ENCODE measurements around the gene ZNF608.
A peak's percentile ranks its signal among the peaks of the same experiment; 100 is the strongest.

The ZNF608 gene, protein sequence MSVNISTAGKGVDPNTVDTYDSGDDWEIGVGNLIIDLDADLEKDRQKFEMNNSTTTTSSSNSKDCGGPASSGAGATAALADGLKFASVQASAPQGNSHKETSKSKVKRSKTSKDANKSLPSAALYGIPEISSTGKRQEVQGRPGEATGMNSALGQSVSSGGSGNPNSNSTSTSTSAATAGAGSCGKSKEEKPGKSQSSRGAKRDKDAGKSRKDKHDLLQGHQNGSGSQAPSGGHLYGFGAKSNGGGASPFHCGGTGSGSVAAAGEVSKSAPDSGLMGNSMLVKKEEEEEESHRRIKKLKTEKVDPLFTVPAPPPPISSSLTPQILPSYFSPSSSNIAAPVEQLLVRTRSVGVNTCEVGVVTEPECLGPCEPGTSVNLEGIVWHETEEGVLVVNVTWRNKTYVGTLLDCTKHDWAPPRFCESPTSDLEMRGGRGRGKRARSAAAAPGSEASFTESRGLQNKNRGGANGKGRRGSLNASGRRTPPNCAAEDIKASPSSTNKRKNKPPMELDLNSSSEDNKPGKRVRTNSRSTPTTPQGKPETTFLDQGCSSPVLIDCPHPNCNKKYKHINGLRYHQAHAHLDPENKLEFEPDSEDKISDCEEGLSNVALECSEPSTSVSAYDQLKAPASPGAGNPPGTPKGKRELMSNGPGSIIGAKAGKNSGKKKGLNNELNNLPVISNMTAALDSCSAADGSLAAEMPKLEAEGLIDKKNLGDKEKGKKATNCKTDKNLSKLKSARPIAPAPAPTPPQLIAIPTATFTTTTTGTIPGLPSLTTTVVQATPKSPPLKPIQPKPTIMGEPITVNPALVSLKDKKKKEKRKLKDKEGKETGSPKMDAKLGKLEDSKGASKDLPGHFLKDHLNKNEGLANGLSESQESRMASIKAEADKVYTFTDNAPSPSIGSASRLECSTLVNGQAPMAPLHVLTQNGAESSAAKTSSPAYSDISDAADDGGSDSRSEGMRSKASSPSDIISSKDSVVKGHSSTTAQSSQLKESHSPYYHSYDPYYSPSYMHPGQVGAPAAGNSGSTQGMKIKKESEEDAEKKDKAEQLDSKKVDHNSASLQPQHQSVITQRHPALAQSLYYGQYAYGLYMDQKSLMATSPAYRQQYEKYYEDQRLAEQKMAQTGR (N-terminal part only)

DNA sequence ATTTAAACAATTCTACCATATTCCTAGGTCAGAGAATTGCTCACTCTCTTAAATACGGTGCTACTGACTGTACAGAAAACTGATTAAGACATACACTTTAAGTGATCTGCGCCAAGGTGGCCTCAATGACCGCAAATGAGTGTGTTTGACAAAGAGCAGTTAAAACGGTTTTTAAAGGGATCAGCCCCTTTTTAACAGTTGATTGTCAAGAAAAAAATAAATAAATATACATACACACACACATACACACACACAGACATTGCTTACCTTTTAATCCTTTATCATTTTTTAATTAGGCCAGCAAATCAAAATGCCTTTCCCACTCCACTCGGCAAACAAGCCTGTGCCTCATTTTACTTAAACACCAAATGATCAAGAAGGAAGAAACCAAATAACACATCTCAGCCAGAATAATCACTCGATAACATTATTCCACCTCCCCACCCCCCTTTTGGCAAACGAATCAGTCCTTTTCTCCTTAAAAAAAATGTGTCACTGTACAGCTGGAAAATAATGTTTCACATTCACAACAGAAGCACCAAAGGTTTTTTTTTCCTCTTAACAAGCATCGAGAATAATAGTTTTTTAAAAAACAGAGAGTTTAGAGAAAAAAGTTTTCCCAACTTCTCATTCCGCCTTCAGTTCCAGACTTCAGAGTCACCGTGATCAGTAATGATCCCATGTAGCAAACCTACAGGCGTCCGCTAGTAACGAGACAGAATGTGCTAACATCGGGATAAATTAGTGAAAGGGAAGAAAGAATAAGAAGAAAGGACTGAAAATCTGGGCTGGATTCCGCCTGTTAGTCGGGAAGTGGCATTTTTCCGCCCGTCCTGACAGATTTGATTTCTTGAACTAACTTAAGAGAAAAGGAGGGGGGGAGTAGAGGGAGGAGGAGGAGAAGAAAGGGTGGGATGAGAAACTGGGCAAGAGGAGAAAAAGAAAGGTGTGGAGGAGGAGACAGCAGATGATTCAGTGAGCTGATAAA, at the start of gene ZNF608:
Gene ZNF608 (minus strand): TSS at position 712 of the 988 bp plus-strand sequence. CDS start 1,650 bp downstream, outside the sequence.
- no peak for DNase-seq (ENCODE audit: low read depth)

DNA sequence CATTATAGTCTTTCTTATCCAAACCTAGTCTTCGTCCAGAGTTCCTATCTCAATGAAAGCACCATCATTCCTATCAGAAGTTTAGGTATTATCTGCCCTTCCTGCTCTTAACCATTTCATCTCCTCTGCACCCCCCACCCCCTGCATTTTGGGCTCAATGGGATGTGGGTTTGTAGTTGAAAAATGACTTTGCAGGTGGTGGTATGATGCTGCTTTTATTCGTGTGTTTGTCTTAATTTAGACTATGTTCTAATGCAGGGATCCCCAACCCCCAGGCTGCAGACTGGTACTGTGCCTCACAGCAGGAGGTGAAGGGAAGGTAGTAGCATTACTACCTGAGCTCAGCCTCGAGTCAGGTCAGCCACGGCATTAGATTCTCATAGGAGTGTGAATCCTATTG, 49.4 kb upstream of the ZNF608 start:
- no peak for DNase-seq (ENCODE audit: low read depth)

DNA sequence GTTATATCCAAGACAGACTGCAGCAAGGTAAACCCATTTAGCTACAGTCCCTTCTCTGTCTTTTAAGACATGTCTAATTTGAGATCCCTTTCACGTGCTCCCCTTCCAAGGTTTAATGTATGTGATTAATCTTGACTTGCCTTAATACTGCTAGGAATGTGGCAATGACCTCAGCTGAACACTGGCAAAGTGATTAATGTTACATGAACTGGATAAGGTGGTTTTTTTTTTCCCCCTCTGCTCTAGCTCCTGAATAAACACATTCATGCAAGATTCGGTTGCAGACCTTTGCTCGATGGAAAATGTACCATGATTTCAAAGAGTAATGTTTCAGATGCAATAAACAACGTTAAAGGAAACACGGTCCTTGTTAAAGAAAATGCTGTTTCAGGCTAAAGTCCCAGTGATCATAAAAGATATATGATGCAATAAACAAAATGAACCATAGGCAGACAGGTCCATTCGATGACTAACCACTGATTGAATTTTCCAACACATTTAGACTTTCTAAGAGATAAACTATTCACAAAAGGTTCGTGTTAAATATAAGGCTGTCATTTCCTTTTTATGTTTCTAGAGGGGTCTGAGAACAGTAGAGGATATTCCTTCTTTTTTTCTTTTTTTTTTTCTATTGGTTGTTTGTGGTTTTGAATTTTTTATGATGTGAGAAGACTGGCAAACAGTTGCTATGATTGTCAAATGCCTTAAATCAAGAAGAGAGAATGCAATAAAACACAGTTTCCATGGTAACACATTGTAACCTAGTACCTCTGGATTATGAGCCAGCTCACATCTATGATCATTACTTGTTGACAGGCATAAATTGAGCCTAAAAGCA, 44.7 kb upstream of the ZNF608 start:
- DNase-seq (ENCODE audit: low read depth) = no peak

DNA sequence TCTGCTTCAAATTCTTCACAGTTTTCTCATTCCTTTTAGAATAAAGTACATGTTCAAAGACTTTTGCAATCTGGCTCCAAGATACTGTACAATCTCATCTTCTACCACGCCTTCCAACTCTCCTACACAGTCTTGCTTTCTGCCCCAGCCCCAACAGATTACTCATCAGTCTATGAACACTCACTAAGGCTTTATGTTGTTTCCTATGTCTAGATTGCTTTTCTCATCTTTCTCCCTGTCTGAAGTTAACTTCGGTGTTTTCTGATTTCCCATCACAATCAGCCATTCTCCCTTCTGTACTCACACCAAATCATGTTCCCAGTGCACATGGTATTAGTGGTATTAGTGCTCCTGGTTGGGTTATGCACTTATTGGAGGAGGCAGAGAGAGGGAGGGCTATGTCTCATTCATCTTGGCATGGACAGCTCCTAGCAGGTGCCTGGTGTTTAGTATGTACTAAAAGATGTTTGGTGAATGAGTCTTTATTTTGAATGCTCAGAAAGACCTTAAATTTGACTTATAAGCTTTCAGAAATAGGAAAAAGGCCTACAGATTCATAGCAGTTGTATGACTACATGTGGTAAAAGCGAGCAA, 44.0 kb upstream of the ZNF608 start:
- no peak for DNase-seq (ENCODE audit: low read depth)

DNA sequence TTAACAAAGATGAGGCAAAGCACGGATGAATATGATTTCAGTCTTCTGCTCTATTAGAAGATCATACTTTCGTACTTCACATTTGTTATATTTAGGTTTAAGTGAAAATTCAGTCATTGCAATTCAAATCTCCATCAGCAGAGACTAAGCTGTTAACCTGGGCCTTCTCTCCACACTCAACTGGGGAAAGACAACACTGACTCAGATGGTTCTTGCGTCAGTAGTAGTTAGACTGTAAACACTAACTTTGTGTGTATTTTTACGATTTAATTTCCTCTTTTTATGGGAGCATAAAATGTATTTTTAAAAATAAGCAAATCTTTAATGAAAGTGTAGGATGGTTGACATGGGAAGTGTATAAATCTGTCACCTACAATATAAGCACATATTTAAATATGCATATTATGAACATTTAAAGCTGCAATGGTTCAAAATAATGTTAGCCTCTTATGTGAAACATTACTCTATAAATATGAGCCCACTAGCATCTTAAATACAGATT, 42.7 kb upstream of the ZNF608 start:
- DNase-seq (ENCODE audit: low read depth) = no peak

DNA sequence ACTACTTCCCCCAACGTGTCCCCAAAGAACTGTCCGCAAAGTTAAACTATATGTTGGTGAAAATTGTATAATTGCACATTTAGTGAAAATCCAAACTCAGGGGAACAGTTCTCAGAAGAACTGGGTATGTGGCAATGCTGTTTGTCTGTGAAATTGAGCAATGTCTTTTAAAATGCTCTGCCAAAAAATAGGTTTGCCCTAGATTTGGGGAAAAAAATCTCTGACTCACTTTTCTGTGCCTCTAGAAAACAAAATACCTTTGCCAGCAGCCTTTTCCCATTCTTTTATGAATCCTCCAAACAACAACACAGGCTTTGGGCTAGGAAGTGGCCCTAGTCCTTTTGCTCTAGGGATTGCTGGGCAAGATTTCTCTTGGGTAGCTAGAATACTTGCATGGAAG, 37.4 kb upstream of the ZNF608 start:
- DNase-seq (ENCODE audit: low read depth) = peak; percentile 67

DNA sequence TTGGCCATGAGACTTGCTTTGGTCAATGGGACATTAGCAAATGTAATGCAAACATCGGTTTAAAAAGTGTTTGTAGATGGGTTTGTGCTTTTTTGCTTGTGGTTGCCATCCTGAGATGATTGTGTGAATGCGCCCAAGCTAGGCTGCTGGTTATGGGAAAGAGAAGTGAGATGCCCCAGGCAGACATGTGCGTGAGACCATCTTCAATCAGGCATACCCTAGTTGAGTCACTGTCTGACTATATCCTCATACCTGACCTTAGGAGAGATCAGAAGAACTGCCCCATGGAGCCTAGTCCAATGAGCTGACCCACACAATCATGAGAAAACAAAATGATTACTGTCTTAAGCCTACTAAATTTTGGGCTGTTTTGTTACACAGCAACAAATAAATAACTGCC, 36.8 kb upstream of the ZNF608 start:
- no peak for DNase-seq (ENCODE audit: low read depth)

DNA sequence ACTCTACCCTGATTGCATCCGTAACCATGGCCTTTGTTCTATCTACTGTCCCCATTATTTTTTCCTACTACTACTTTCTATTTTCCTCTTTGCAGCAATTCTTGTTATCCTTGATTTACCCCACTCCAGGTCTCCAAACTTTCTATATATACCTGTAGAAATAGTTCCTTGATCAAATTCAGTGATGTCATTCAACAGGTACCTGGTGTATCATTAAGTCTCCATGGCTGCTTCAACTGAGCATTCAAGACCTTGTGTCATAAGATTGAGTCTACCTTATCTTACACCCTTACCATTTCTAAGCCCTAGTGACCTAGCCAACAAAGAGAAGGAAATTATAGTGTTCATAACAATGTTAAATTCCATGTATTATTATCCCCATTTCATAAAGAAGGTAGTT, 35.8 kb upstream of the ZNF608 start:
- no peak for DNase-seq (ENCODE audit: low read depth)

DNA sequence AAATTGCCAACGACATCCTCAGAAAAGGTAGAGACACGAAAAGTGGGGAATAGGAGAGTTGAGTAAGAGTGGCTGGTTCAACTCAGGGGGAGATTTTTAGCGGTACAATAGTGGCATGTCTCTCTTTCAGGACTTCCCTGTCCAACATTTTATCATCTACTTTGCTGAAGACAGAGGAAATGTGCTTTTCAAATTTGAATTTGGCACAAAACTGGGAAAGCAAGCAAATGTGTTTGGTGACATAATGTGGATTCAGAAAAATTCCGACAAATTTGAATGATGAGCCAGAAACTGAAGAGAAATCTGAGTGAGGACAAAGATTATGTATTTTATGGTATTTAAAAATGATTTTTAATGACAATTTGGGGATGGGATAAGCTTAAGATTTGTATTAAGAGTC, 33.6 kb upstream of the ZNF608 start:
- DNase-seq (ENCODE audit: low read depth) = no peak

DNA sequence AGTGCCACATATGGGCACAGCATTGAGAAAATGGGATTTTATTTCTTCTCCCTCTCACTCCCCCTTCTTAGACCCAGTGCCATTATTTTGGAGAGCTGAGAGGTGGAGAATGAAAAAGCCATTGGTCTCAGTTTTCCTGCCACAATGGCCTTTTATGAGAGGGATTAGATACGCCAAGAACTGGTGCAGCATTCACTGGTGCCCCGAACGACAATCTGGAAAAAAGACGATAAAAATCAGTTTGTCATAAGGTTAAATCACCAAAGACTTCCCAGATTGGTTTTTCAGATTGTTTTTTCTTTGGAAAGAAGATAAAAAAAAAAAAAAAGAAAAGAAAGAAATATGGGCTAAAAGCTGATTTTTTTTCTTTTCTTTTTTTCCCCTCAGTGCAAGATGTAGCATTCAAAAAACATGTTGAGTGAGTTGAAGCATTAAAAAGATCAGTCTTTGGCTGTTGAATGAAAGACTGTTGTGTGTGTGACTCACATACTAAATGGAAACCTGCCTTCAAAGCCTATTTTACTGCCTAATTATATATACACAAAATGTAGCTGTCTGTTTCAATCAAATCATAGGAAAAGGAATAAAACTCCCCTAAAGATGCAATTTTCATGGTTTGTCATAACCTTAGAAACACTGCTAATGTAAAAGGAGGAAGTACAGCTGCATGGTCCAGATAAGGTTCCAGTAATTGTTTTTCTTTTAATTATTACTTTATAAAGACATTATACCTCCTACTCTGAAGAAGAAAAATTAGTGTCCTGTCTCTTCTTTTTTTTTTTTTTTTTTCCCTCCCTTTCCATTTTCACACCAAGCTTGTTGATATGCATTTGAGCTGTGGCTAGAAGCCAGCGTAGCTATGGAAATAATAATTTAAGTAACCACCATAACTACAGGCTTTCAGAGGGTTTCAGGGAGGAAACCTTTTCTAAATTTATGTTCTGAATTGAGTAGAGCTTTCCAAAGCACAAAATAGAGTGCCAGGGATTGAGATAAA, 27.2 kb upstream of the ZNF608 start:
- no peak for DNase-seq (ENCODE audit: low read depth)

DNA sequence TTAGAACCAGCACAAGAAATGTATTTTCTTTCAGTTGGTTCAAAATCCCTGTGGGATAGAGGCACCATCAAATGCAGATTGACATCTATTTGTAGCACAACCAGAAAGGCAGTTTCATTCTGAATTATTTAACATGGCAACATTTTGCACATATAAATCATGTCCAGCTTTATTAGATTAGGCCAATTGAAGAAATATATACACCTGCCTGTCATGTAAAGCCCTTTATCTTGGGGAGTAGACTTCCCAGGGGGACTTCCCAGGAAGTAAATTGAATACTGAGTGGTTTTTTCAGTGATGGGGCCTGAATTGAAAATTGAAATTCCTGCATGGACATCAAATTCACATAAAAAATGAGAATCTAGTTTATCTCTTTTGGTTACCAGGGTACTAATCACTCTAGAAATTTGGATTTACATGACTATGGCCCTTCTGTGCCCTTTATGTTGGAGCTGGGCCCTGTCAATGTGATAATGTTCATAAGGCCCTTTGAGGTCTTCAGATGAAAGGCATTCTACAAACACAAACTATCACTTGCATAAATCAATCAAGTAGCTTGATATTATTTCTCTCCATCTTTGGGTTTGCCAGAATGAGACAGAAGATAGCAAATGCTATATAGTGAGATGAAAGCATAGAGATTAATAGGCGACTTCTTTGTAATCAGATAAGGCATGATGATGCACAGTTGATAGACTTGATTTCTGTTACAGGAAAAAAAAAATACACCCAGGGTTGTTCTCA, 26.2 kb upstream of the ZNF608 start:
- no peak for DNase-seq (ENCODE audit: low read depth)

DNA sequence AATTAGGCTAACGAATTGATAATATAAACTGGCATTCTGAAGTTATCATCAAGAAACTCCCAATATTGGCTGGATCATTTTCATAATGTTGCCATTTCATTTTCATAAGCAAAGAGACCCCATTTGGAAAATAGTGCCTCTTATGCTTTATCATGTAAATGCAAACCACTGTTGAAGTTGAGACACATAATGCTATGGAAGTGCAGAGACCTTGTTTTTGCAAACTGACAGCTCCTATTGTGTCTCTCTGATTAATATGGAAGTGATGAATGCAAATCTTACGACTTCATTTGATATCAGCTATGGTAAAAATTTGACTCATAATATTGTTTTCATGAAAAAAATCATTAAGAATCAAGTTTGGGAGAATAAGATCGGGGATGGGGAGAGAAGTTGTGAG, 25.3 kb upstream of the ZNF608 start:
- DNase-seq (ENCODE audit: low read depth) = no peak

DNA sequence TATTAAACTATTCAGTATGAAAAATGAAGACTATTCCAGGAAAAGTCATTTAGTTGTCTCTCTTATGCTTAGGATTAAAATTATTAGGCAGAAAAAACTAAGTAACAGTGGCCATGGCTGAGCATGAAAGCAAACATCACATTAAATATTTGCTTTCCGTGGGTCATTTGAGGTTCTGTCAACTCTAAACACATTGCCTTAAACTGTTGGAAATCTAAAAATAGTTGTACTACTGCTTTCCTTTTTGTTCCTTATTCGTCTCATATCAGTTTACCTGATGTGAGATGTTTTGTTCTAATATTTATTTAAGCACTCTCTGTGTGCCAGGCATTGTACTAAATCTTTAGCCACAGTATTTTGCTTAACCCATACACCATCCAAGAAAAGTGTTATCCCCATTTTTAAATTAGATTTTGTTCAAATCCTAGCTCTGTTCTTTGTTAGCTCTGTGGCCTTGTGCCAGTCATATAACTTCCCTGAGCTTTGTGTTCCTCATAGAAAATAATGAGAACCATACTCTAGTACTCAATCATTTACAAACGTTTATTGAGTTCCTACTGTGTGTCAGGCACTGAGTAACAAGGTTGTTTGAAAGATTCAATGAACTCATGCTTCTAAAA, 18.7 kb upstream of the ZNF608 start:
- DNase-seq (ENCODE audit: low read depth) = no peak

DNA sequence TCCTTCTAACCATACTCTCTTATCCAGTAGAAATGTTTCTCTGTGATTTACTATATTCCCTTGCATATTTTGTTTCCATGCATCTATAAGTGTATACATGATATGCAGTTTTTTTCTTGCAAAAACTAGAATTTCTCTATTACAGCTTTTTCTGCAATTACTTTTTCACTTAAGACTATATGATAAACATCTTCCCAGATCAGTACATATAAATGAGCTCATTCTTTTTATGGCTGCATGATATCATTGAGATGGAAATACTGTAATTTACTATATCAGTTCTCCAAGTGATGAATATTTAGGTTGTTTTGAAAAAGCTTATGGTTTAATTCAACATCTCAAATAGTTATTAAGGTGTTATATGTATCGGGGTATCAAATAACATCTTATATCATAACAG, 18.1 kb upstream of the ZNF608 start:
- DNase-seq (ENCODE audit: low read depth) = no peak

DNA sequence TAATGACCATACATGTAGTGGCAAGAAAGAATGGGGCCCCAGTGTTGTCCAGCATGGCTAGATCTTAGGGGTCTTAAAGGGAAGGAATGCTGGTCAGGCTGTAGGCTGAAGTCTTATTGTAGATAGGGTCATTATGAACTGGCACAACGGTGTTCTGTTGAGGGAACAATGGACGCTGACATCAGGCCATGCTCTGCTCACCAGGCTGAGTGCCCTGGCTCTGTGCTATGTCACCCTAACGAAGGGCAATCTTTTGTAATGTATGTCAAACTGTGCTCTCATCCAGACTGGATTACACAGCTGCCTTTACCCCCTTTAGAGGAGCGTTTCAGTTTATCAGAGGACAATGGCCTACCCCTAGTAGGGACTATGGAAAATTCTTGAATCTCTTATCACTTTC, 14.6 kb upstream of the ZNF608 start:
- DNase-seq (ENCODE audit: low read depth) = no peak

DNA sequence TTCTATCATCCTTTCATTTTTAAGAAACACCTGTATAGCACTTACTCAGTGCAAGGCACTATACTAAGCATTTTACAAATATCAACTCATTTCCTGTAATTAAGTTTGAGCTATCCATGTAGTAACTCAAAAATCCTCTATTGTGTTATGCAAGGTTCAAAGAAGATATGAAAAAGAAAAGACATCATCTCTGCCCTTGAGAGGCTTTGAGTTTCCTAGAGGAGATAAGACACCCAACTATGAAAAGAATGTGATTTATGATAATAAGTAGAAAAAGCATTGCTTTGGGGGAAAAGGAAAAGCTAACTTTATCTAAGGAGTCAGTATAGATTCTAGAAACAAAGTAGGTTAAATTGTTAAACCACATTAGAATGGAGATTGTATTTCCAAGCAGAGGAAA, 14.2 kb upstream of the ZNF608 start:
- DNase-seq (ENCODE audit: low read depth) = no peak

DNA sequence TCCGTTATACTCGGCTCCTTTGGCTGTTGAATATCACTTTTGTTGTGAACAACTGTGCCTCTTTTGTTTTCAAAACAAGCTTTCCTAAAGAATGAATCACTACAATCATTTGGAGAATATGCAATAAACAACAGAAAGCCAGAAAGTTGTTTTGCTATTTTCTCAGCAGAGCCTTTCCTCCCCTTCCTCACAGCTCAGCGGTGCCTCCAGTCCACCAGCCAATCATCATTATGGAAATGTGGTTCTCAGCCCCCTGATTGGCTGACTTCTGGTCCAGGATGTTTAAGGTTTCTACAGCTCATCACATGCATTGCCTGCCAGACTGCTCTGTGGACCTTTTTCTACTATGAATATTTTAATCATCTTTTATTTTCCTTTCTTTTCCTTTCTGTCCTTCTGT, 9.1 kb upstream of the ZNF608 start:
- no peak for DNase-seq (ENCODE audit: low read depth)

DNA sequence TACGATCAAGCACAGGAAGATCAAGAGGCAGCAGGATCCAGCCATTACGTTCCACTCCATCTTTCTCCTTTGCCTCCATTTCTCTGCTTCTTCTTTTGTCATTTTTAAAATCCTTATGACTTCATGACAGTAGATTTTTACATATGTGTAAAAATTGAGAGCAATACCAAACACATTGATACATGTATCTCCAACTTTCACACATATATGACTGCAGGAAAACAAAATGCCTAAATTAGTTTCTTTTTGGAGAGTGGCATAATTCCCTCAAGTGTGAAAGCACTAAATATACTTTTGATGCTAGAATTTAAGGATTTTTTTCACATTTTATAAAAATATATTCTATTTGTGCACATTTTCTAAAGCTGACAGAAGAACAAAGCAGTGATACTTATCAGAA, 8.6 kb upstream of the ZNF608 start:
- no peak for DNase-seq (ENCODE audit: low read depth)
